ENCODE measurements around the gene NBL1.

The NBL1 gene

DNA sequence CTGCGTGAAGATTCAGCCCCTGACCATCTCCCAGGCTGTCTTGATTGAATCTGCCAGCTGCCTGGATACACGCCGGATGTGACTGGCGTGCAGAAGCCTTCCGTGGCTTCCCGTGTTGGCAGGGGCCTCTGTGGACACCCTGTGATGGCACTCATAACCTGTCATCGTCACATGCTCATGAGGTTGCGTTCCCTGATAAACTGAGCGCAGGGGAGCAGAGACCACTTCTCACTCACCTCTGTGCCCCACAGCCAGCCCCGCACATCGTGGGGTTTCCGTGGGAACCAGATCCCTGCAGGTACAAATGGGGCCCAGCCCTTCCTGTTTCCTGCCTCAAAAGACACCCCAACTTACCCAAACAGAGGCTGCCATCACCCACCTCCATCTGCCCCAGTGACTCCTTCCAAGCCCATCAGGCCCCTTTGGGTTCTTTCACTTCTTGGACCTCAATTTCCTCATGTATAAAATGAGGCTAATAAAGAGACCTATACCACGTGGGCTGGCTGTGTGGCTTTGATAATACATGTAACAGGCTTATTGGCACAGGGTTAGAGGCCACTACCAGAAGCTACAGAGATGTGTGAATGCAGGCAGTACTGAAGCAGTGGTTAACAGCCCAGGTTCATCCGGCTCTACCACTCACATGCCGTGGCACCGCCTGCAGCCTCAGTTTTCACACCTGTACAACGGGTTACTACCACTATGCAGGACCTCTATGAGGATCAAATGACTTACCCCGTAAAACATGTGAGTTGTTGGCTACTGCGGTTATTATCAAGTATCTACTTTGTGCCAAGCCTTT lies 44.1 kb downstream of the NBL1 start:
- Histone ChIP-seq H4K20me1 (ENCODE audit: insufficient read depth, low read length) (no peaks in the 10 kb centered on the region), H3K27me3 (replicated peaks; ENCODE audit: insufficient read depth, low read length) (no peaks in the 10 kb centered on the region), H3K9ac (ENCODE audit: low read length) (no peak overlapping the region), H3K4me1 (ENCODE audit: low read length) (no peaks in the 10 kb centered on the region), H3K27ac (ENCODE audit: low read length) (no peak overlapping the region), H3K9me3 (replicated peaks; ENCODE audit: insufficient read depth, low read length) (no peaks in the 10 kb centered on the region), H3K4me3 (ENCODE audit: low read length) (no peak overlapping the region), H3K4me2 (ENCODE audit: low read depth, low read length) (no peak overlapping the region), H3K79me2 (ENCODE audit: low read length) (no peaks in the 10 kb centered on the region), H2AFZ (ENCODE audit: low read length) (no peak overlapping the region), H3K9me2 (replicated peaks; ENCODE audit: insufficient read depth, low read length) (no peaks in the 10 kb centered on the region), H3F3A (ENCODE audit: insufficient read depth, low read length) (no peaks in the 10 kb centered on the region), H3K36me3 (replicated peaks; ENCODE audit: insufficient read depth, low read length) (no peaks in the 10 kb centered on the region)
- TF ChIP-seq EZH2 (optimal IDR thresholded peaks at IDR 0.05; ENCODE audit: low read depth, low read length) (no peak), EZH2phosphoT487 (IDR thresholded peaks at IDR 0.05; ENCODE audit: low read length) (no peak)
- TF ChIP-seq, protein P1, sequence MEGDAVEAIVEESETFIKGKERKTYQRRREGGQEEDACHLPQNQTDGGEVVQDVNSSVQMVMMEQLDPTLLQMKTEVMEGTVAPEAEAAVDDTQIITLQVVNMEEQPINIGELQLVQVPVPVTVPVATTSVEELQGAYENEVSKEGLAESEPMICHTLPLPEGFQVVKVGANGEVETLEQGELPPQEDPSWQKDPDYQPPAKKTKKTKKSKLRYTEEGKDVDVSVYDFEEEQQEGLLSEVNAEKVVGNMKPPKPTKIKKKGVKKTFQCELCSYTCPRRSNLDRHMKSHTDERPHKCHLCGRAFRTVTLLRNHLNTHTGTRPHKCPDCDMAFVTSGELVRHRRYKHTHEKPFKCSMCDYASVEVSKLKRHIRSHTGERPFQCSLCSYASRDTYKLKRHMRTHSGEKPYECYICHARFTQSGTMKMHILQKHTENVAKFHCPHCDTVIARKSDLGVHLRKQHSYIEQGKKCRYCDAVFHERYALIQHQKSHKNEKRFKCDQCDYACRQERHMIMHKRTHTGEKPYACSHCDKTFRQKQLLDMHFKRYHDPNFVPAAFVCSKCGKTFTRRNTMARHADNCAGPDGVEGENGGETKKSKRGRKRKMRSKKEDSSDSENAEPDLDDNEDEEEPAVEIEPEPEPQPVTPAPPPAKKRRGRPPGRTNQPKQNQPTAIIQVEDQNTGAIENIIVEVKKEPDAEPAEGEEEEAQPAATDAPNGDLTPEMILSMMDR (IDR thresholded peaks at IDR 0.05; ENCODE audit: low read length) = no peak
- DNase-seq = no peak

- Histone ChIP-seq H3F3A (ENCODE audit: insufficient read depth, low read length) (no peaks in the 10 kb centered on the region), H3K9me3 (replicated peaks; ENCODE audit: insufficient read depth, low read length) (no peaks in the 10 kb centered on the region), H3K27me3 (replicated peaks; ENCODE audit: insufficient read depth, low read length) (no peaks in the 10 kb centered on the region), H3K79me2 (ENCODE audit: low read length) (no peaks in the 10 kb centered on the region), H4K20me1 (ENCODE audit: insufficient read depth, low read length) (no peaks in the 10 kb centered on the region), H2AFZ (ENCODE audit: low read length) (no peak overlapping the region), H3K4me2 (ENCODE audit: low read depth, low read length) (no peak overlapping the region), H3K27ac (ENCODE audit: low read length) (no peak overlapping the region), H3K9ac (ENCODE audit: low read length) (no peak overlapping the region), H3K4me3 (ENCODE audit: low read length) (no peak overlapping the region), H3K4me1 (ENCODE audit: low read length) (no peaks in the 10 kb centered on the region), H3K36me3 (replicated peaks; ENCODE audit: insufficient read depth, low read length) (no peaks in the 10 kb centered on the region), H3K9me2 (replicated peaks; ENCODE audit: insufficient read depth, low read length) (no peaks in the 10 kb centered on the region)
- TF ChIP-seq, protein P1 (IDR thresholded peaks at IDR 0.05; ENCODE audit: low read length) = no peak
- no peak for TF ChIP-seq EZH2 (optimal IDR thresholded peaks at IDR 0.05; ENCODE audit: low read depth, low read length)
- TF ChIP-seq EZH2phosphoT487 (IDR thresholded peaks at IDR 0.05; ENCODE audit: low read length) = no peak
- no peak for DNase-seq
Measured at GRCh38 chr1:19689085-19689757, 45.1 kb downstream of the NBL1 start.

DNA sequence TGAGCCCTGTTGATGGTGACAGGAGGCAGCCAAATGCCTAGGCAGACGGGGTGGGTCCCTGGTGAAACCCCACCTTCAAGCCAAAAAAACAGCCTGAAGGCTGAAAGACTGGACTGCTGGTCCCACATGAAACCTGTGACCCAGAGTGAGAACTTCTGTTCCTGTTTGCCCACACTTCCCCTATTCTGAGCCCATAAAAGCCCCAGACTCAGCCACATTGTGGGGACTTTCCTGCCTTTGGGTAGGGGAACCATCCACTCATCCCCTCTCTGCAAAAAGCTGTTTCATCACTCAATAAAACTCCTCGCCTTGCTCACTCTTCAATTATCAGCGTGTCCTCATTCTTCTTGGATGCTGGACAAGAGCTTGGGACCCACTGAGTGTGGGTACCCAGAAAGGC lies 45.7 kb downstream of the NBL1 start:
- Histone ChIP-seq H3K9me2 (replicated peaks; ENCODE audit: insufficient read depth, low read length) (no peaks in the 10 kb centered on the region), H2AFZ (ENCODE audit: low read length) (no peak overlapping the region), H3K27me3 (replicated peaks; ENCODE audit: insufficient read depth, low read length) (no peaks in the 10 kb centered on the region), H3K36me3 (replicated peaks; ENCODE audit: insufficient read depth, low read length) (no peaks in the 10 kb centered on the region), H4K20me1 (ENCODE audit: insufficient read depth, low read length) (no peaks in the 10 kb centered on the region), H3F3A (ENCODE audit: insufficient read depth, low read length) (no peaks in the 10 kb centered on the region), H3K9ac (ENCODE audit: low read length) (no peak overlapping the region), H3K79me2 (ENCODE audit: low read length) (no peaks in the 10 kb centered on the region), H3K4me3 (ENCODE audit: low read length) (no peak overlapping the region), H3K4me1 (ENCODE audit: low read length) (no peaks in the 10 kb centered on the region), H3K4me2 (ENCODE audit: low read depth, low read length) (no peak overlapping the region), H3K9me3 (replicated peaks; ENCODE audit: insufficient read depth, low read length) (no peaks in the 10 kb centered on the region), H3K27ac (ENCODE audit: low read length) (no peak overlapping the region)
- no peak for TF ChIP-seq EZH2 (optimal IDR thresholded peaks at IDR 0.05; ENCODE audit: low read depth, low read length)
- TF ChIP-seq EZH2phosphoT487 (IDR thresholded peaks at IDR 0.05; ENCODE audit: low read length) = no peak
- TF ChIP-seq, protein P1 (IDR thresholded peaks at IDR 0.05; ENCODE audit: low read length) = no peak
- DNase-seq = no peak
